SK-N-DZ (cell line): ENCODE data around the gene HAND1.
A peak's percentile ranks its signal among the peaks of the same experiment; 100 is the strongest.

Source experiments
- DNase-seq: peaks from one replicate; pipeline ENCODE4 v3.0.0-alpha.2; 2015; ENCODE audit warnings: low spot score

HAND1 gene

GRCh38 chr5:154459015-154459414 lies 19.0 kb downstream of the HAND1 start:
- DNase-seq = no peak

GRCh38 chr5:154456540-154456939 lies 21.5 kb downstream of the HAND1 start:
- no peak for DNase-seq

- DNase-seq = no peak
Observed at GRCh38 chr5:154455585-154455984, 22.4 kb downstream of the HAND1 start.

GRCh38 chr5:154451957-154452356 lies 26.1 kb downstream of the HAND1 start:
- no peak for DNase-seq

- no peak for DNase-seq
Observed at GRCh38 chr5:154449786-154450185, 28.2 kb downstream of the HAND1 start.

- no peak for DNase-seq
Observed at GRCh38 chr5:154447089-154447725, 30.8 kb downstream of the HAND1 start.

- peak; percentile 54 for DNase-seq
Observed at GRCh38 chr5:154446195-154447088, 31.6 kb downstream of the HAND1 start.

GRCh38 chr5:154445422-154446194 lies 32.4 kb downstream of the HAND1 start, which contains the start of gene SAP30L:
Gene SAP30L, plus strand, starts transcription at chr5:154445997. Its CDS starts 608 bp downstream, at chr5:154446605.
- DNase-seq = peak; percentile 92

GRCh38 chr5:154444556-154445421 lies 33.2 kb downstream of the HAND1 start:
- peak; percentile 18 for DNase-seq

- no peak for DNase-seq
Observed at GRCh38 chr5:154442801-154443200, 35.2 kb downstream of the HAND1 start.

- no peak for DNase-seq
Observed at GRCh38 chr5:154440540-154440939, 37.5 kb downstream of the HAND1 start.

GRCh38 chr5:154437281-154437965 lies 40.6 kb downstream of the HAND1 start:
- no peak for DNase-seq

GRCh38 chr5:154435226-154435625 lies 42.8 kb downstream of the HAND1 start:
- no peak for DNase-seq

- DNase-seq = no peak
Observed at GRCh38 chr5:154430961-154431630, 46.9 kb downstream of the HAND1 start.

- no peak for DNase-seq
Observed at GRCh38 chr5:154430466-154430865, 47.6 kb downstream of the HAND1 start.

- DNase-seq = no peak
Observed at GRCh38 chr5:154429341-154429740, 48.7 kb downstream of the HAND1 start.

GRCh38 chr5:154428208-154428607 lies 49.8 kb downstream of the HAND1 start:
- DNase-seq = no peak
